HG02943 (cell line): ENCODE results near the gene TIMP4.

Experiments
- ATAC-seq: cut with Tn5 transposase; IDR thresholded peaks from one replicate; pipeline ENCODE4 v1.9.1; 2021; ENCODE audit warnings: mild to moderate bottlenecking, low read depth, moderate library complexity; ENCODE audit not compliant: unreplicated experiment

The TIMP4 gene

GRCh38 chr3:12158387-12159226 lies at the start of gene TIMP4:
TSS of gene TIMP4 (minus strand) at chr3:12158912. CDS start at chr3:12158840, 72 bp downstream.
- no peak for ATAC-seq

- no peak for ATAC-seq
Measured at GRCh38 chr3:12205171-12205570, 46.5 kb upstream of the TIMP4 start.

- ATAC-seq, result no peak
Measured at GRCh38 chr3:12201813-12202212, 43.1 kb upstream of the TIMP4 start.

- no peak for ATAC-seq
Measured at GRCh38 chr3:12198301-12198700, 39.6 kb upstream of the TIMP4 start.

GRCh38 chr3:12197475-12197874 lies 38.8 kb upstream of the TIMP4 start:
- ATAC-seq, result peak; percentile 55

- no peak for ATAC-seq
Measured at GRCh38 chr3:12196684-12197083, 38.0 kb upstream of the TIMP4 start.

GRCh38 chr3:12195231-12195630 lies 36.5 kb upstream of the TIMP4 start:
- ATAC-seq, result no peak

GRCh38 chr3:12194669-12195161 lies 36.0 kb upstream of the TIMP4 start:
- ATAC-seq, result no peak

- no peak for ATAC-seq
Measured at GRCh38 chr3:12194209-12194608, 35.5 kb upstream of the TIMP4 start.

- ATAC-seq, result no peak
Measured at GRCh38 chr3:12193485-12194165, 34.9 kb upstream of the TIMP4 start.

- no peak for ATAC-seq
Measured at GRCh38 chr3:12192655-12193484, 34.2 kb upstream of the TIMP4 start.

- ATAC-seq, result no peak
Measured at GRCh38 chr3:12192173-12192572, 33.5 kb upstream of the TIMP4 start.

GRCh38 chr3:12191559-12191958 lies 32.8 kb upstream of the TIMP4 start:
- ATAC-seq, result no peak

- ATAC-seq, result no peak
Measured at GRCh38 chr3:12190832-12191231, 32.1 kb upstream of the TIMP4 start.

GRCh38 chr3:12190221-12190807 lies 31.6 kb upstream of the TIMP4 start:
- ATAC-seq, result no peak

GRCh38 chr3:12188681-12189287 lies 30.1 kb upstream of the TIMP4 start:
- ATAC-seq, result no peak

- no peak for ATAC-seq
Measured at GRCh38 chr3:12188328-12188648, 29.6 kb upstream of the TIMP4 start.

- ATAC-seq, result peak; percentile 64
Measured at GRCh38 chr3:12187448-12188327, 29.0 kb upstream of the TIMP4 start.
